K562 (cell line): ENCODE data around the gene EMILIN1. TPM values are rescaled to one million over a fixed set of nuclear protein-coding genes. Genes with fewer than 3 reads are reported as not detected.

Experiments
- ELK3 ChIP-seq: fragments of 450-650 bp; formaldehyde crosslinking; IDR thresholded peaks from 2 replicates; pipeline ENCODE4 v1.4.0; 2020; ENCODE audit warnings: mild to moderate bottlenecking
- FOXJ3 ChIP-seq: sonication (generic); formaldehyde crosslinking; IDR thresholded peaks from 2 replicates; pipeline ENCODE4 v1.4.0; 2020; ENCODE audit warnings: mild to moderate bottlenecking, missing genetic modification reagents
- FOXO4 ChIP-seq: fragments of 450-650 bp; formaldehyde crosslinking; IDR thresholded peaks from 2 replicates; pipeline ENCODE4 v1.4.0; 2020; ENCODE audit warnings: mild to moderate bottlenecking, moderate library complexity
- KDM5B ChIP-seq: fragments of 200-600 bp; sonication (generic); IDR thresholded peaks from 2 replicates; pipeline ENCODE4 v1.6.1; 2012; ENCODE audit warnings: low read depth, mild to moderate bottlenecking, moderate library complexity, low read length, control low read depth, inconsistent platforms; ENCODE audit not compliant: insufficient replicate concordance
- L3MBTL2 ChIP-seq: fragments of 450-650 bp; IDR thresholded peaks from 2 replicates; pipeline ENCODE4 v1.6.1; 2016; ENCODE audit warnings: mild to moderate bottlenecking, moderate library complexity
- MXI1 ChIP-seq: IDR thresholded peaks from 2 replicates; pipeline ENCODE4 v1.6.1; 2011; ENCODE audit warnings: low read depth, mild to moderate bottlenecking, improper control_type of control experiment, low read length
- NR0B1 ChIP-seq: fragments of 450-650 bp; IDR thresholded peaks from one replicate; pipeline ENCODE4 v1.6.1; 2018; ENCODE audit warnings: mild to moderate bottlenecking, moderate library complexity; ENCODE audit not compliant: partially characterized antibody
- NR2F6 ChIP-seq: fragments of 450-650 bp; formaldehyde crosslinking; IDR thresholded peaks from 2 replicates; pipeline ENCODE4 v1.4.0; 2020; ENCODE audit warnings: mild to moderate bottlenecking
- PBX2 ChIP-seq, 2 experiments: IDR thresholded peaks in 1 of 2; conservative IDR thresholded peaks in 1 of 2; 2 replicates each; pipeline ENCODE4 v1.6.1; 2016; ENCODE audit warnings: low read depth in 2 of 2, mild to moderate bottlenecking in 1 of 2, missing compliant biosample characterization in 1 of 2, missing genetic modification characterization in 1 of 2, moderate library complexity in 1 of 2
- TEAD2 ChIP-seq: fragments of 450-650 bp; IDR thresholded peaks from 2 replicates; pipeline ENCODE4 v1.6.1; 2016; ENCODE audit warnings: missing genetic modification characterization, control low read depth, missing compliant biosample characterization
- XRCC3 ChIP-seq: fragments of 450-650 bp; IDR thresholded peaks from 2 replicates; pipeline ENCODE4 v1.6.1; 2017; ENCODE audit warnings: mild to moderate bottlenecking, moderate library complexity
- ZNF280A ChIP-seq: fragments of 450-650 bp; IDR thresholded peaks from 2 replicates; pipeline ENCODE4 v1.6.1; 2018; ENCODE audit warnings: mild to moderate bottlenecking, low read depth; ENCODE audit not compliant: partially characterized antibody
- ZNF764 ChIP-seq: fragments of 250-450 bp; sonication (Bioruptor Pico); IDR thresholded peaks from 2 replicates; pipeline ENCODE4 v1.4.0; 2020; ENCODE audit warnings: low read depth, mild to moderate bottlenecking, moderate library complexity
- polyA plus RNA-seq, 8 experiments: library from polyadenylated mRNA; depleted of rRNA in 4 of 8; stranded (reverse) in 5 of 8; unstranded in 3 of 8; fragments of >200 nt; fragmentation: Nextera tagmentation in 2 of 8; fragmentation: Illumina TruSeq in 1 of 8; extraction: Ambion mirVana in 2 of 8; extraction: Trizol in 1 of 8; gene quantifications; 2 replicates each; pipeline versions ENCODE4 v1.2.1 to v1.2.3, GENCODE V29; 2011 to 2014; ENCODE audit warnings: inconsistent platforms in 1 of 8, missing spikeins in 1 of 8
- total RNA-seq, 7 experiments: library from RNA; depleted of rRNA in 6 of 7; stranded (reverse); fragments of >200 nt in 6 of 7; fragmentation: Illumina TruSeq in 2 of 7; extraction: Trizol in 2 of 7; gene quantifications; 2 replicates each; pipeline versions ENCODE4 v1.2.1 to v1.2.3, GENCODE V29; 2011 to 2021; ENCODE audit warnings: low replicate concordance in 1 of 7
- TF ChIP-seq, protein P1 (sequence below): fragments of 200-800 bp; sonication (Bioruptor generic); IDR thresholded peaks from 2 replicates; pipeline ENCODE4 v1.6.1; 2017; ENCODE audit warnings: missing genetic modification characterization, missing compliant biosample characterization
- TF ChIP-seq, protein P2 (sequence below): fragments of 250-450 bp; sonication (Bioruptor Pico); IDR thresholded peaks from 2 replicates; pipeline ENCODE4 v1.5.0; 2020; ENCODE audit warnings: mild to moderate bottlenecking

EMILIN1 gene
- total and polyA plus RNA-seq, 9 of the 15 experiments (the other 6 are each of a cell fraction or from before 2014, with no cell fraction given) = 0.04 to 2.7 (median 0.54) TPM; not detected in 2

GRCh38 chr2:27126252-27126710 is 47.9 kb downstream of the EMILIN1 start (continued):
- no peak for TF ChIP-seq NR0B1
- TF ChIP-seq, protein P1, sequence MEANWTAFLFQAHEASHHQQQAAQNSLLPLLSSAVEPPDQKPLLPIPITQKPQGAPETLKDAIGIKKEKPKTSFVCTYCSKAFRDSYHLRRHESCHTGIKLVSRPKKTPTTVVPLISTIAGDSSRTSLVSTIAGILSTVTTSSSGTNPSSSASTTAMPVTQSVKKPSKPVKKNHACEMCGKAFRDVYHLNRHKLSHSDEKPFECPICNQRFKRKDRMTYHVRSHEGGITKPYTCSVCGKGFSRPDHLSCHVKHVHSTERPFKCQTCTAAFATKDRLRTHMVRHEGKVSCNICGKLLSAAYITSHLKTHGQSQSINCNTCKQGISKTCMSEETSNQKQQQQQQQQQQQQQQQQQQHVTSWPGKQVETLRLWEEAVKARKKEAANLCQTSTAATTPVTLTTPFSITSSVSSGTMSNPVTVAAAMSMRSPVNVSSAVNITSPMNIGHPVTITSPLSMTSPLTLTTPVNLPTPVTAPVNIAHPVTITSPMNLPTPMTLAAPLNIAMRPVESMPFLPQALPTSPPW (CRISPR knock-in tag) = no peak
- no peak for TF ChIP-seq FOXJ3 (CRISPR knock-in tag)
- no peak for TF ChIP-seq ZNF280A
- TF ChIP-seq NR2F6 = no peak
- no peak for TF ChIP-seq MXI1
- peak; percentile 26 for TF ChIP-seq KDM5B
- TF ChIP-seq, protein P2, sequence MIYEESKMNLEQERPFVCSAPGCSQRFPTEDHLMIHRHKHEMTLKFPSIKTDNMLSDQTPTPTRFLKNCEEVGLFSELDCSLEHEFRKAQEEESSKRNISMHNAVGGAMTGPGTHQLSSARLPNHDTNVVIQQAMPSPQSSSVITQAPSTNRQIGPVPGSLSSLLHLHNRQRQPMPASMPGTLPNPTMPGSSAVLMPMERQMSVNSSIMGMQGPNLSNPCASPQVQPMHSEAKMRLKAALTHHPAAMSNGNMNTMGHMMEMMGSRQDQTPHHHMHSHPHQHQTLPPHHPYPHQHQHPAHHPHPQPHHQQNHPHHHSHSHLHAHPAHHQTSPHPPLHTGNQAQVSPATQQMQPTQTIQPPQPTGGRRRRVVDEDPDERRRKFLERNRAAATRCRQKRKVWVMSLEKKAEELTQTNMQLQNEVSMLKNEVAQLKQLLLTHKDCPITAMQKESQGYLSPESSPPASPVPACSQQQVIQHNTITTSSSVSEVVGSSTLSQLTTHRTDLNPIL = no peak
- TF ChIP-seq L3MBTL2 = 0 out of 2 replicates have a peak, but pooled peaks have one; percentile 22
- no peak for TF ChIP-seq XRCC3
- TF ChIP-seq FOXO4 (CRISPR knock-in tag) = no peak
- no peak for TF ChIP-seq PBX2 (CRISPR knock-in tag; IDR thresholded peaks at IDR 0.05; ENCODE audit: low read depth)
- TF ChIP-seq PBX2 (tag; conservative IDR thresholded peaks at IDR 0.05; ENCODE audit: low read depth) = peak; percentile 24; the same call in 1 of the 2 replicates
- no peak for TF ChIP-seq ELK3 (CRISPR knock-in tag)
- no peak for TF ChIP-seq TEAD2 (tag)
- TF ChIP-seq ZNF764 (CRISPR knock-in tag) = no peak
